ENCODE measurements around the gene GPATCH2L. TPM values are rescaled to one million over a fixed set of nuclear protein-coding genes. Genes with fewer than 3 reads are reported as not detected.

The GPATCH2L gene
- polyA plus RNA-seq, 4 donors, result 3.4 to 23.7 (median 5.5) TPM

DNA sequence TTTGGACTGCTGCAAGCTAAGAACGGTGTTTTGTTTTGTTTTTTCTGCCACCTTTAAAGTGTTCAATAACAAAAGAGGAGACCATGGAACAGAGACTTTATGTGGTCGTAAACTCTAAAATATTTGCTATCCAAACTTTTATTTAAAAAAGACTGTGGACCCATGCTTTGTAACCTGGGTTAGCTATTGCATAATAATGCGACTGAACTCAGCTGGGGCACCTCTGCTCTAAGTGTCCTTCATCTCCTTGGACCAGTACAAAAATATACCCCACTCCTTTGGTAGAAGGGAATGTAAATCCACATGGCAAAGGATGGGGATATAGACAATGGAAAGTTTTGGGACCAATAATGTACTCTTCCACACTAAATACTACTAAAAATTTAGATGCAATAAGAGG is 65.5 kb downstream of the GPATCH2L start:
- Histone ChIP-seq H3K36me3 (ENCODE audit: control insufficient read depth in 3 of 3, insufficient read depth in 2 of 3, low read depth in 1 of 3, low read length in 3 of 3) (no peaks in the 10 kb centered on the region), H3K27ac (ENCODE audit: low read depth in 1 of 3, low read length in 2 of 3) (no peak overlapping the region), H3K9me3 (ENCODE audit: control insufficient read depth in 2 of 2, insufficient read depth in 1 of 2, low read depth in 1 of 2, low read length in 1 of 2) (no peaks in the 10 kb centered on the region), H3K27me3 (ENCODE audit: control insufficient read depth in 3 of 3, insufficient read depth in 3 of 3, low read length in 3 of 3) (no peaks in the 10 kb centered on the region), H3K4me1 (ENCODE audit: control insufficient read depth in 3 of 3, insufficient read depth in 2 of 3, low read depth in 1 of 3, low read length in 2 of 3) (no peaks in the 10 kb centered on the region), H3K4me3 (ENCODE audit: low read depth in 1 of 3, low read length in 3 of 3) (no peak overlapping the region)
- DNase-seq (no peak), FAIRE-seq (no peak)
- 95 to 99% (median 95%) methylated on average over 3 of the region's 3 CpGs for WGBS, 3 donors

- H3K27ac ChIP-seq (ENCODE audit: low read depth in 1 of 3, low read length in 2 of 3), result no peak overlapping the region
- FAIRE-seq, result no peak
- H3K27me3 ChIP-seq (ENCODE audit: control insufficient read depth in 3 of 3, insufficient read depth in 3 of 3, low read length in 3 of 3), result no peaks in the 10 kb centered on the region
- DNase-seq, result no peak
- no peaks in the 10 kb centered on the region for H3K9me3 ChIP-seq (ENCODE audit: control insufficient read depth in 2 of 2, insufficient read depth in 1 of 2, low read depth in 1 of 2, low read length in 1 of 2)
- no peaks in the 10 kb centered on the region for H3K36me3 ChIP-seq (ENCODE audit: control insufficient read depth in 3 of 3, insufficient read depth in 2 of 3, low read depth in 1 of 3, low read length in 3 of 3)
- H3K4me3 ChIP-seq (ENCODE audit: low read depth in 1 of 3, low read length in 3 of 3), result no peak overlapping the region
- H3K4me1 ChIP-seq (ENCODE audit: control insufficient read depth in 3 of 3, insufficient read depth in 2 of 3, low read depth in 1 of 3, low read length in 2 of 3), result no peaks in the 10 kb centered on the region
- WGBS, 3 donors, result 81 to 91% (median 82%) methylated on average over 2 of the region's 2 CpGs
Observed at GRCh38 chr14:76218662-76219061, 66.9 kb downstream of the GPATCH2L start.

DNA sequence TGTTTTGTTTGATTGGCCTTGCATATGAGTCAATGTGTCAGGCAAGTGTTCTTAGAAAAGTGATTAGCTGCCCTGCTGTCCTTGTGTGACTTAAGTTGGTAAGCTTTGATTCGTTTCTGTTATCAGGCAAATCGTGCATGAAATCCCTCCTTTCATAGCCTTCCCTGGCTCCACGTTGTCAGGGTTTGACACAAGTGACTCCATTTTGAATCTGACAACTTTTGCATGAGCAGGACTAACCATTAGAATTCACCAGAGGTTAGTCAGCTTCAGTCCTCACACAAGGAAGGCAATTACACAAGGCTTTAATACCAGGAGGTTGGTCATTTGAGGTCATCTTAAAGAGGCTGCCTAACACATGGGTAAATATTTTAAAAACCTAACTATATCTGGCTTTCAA is 68.2 kb downstream of the GPATCH2L start:
- Histone ChIP-seq H3K27ac (ENCODE audit: low read depth in 1 of 3, low read length in 2 of 3) (no peak overlapping the region), H3K4me3 (ENCODE audit: low read depth in 1 of 3, low read length in 3 of 3) (no peak overlapping the region), H3K36me3 (ENCODE audit: control insufficient read depth in 3 of 3, insufficient read depth in 2 of 3, low read depth in 1 of 3, low read length in 3 of 3) (no peaks in the 10 kb centered on the region), H3K4me1 (ENCODE audit: control insufficient read depth in 3 of 3, insufficient read depth in 2 of 3, low read depth in 1 of 3, low read length in 2 of 3) (no peaks in the 10 kb centered on the region), H3K9me3 (ENCODE audit: control insufficient read depth in 2 of 2, insufficient read depth in 1 of 2, low read depth in 1 of 2, low read length in 1 of 2) (no peaks in the 10 kb centered on the region), H3K27me3 (ENCODE audit: control insufficient read depth in 3 of 3, insufficient read depth in 3 of 3, low read length in 3 of 3) (no peaks in the 10 kb centered on the region)
- FAIRE-seq, result no peak
- 46 to 72% (median 71%) methylated on average over 3 of the region's 3 CpGs for WGBS, 3 donors
- DNase-seq, result no peak

DNA sequence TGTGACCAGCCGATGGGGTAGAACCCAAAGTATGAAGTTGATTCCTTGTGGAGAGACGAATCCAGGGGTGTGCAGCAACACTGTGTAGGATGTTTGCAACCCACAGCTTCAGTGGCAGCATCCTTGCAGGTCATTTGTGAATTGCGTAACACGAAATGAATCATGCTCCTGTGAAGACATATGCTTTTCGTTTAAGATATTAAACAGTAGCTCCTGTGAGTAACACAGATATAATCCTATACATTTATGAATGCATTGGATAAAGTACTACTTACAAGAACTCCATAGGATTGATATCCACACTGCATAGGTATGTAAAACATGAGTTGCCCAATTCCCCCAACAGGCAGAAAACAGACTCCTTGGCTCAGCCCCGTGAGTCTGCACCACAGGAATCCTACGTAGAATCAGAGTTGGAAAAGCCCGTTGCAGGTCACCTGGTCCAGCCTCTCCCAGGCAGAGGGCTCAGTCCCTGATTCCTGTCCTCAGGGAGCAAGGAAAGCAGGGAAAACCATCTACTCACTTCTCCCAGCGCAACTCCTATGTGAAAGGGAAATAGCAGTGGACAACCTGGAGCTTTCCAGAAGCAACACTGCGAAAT is 75.8 kb downstream of the GPATCH2L start:
- DNase-seq, result no peak
- H3K27ac ChIP-seq (ENCODE audit: low read depth in 1 of 3, low read length in 2 of 3), result no peak overlapping the region
- no peaks in the 10 kb centered on the region for H3K27me3 ChIP-seq (ENCODE audit: control insufficient read depth in 3 of 3, insufficient read depth in 3 of 3, low read length in 3 of 3)
- WGBS, 3 donors, result 74 to 80% (median 75%) methylated on average over 10 of the region's 10 CpGs
- no peak for FAIRE-seq
- H3K9me3 ChIP-seq (ENCODE audit: control insufficient read depth in 2 of 2, insufficient read depth in 1 of 2, low read depth in 1 of 2, low read length in 1 of 2), result no peaks in the 10 kb centered on the region
- no peaks in the 10 kb centered on the region for H3K4me1 ChIP-seq (ENCODE audit: control insufficient read depth in 3 of 3, insufficient read depth in 2 of 3, low read depth in 1 of 3, low read length in 2 of 3)
- no peaks in the 10 kb centered on the region for H3K36me3 ChIP-seq (ENCODE audit: control insufficient read depth in 3 of 3, insufficient read depth in 2 of 3, low read depth in 1 of 3, low read length in 3 of 3)
- H3K4me3 ChIP-seq (ENCODE audit: low read depth in 1 of 3, low read length in 3 of 3), result no peak overlapping the region

GRCh38 chr14:76228138-76228537 is 76.4 kb downstream of the GPATCH2L start:
- Histone ChIP-seq H3K27ac (ENCODE audit: low read depth in 1 of 3, low read length in 2 of 3) (no peak overlapping the region), H3K36me3 (ENCODE audit: control insufficient read depth in 3 of 3, insufficient read depth in 2 of 3, low read depth in 1 of 3, low read length in 3 of 3) (no peaks in the 10 kb centered on the region), H3K4me3 (ENCODE audit: low read depth in 1 of 3, low read length in 3 of 3) (no peak overlapping the region), H3K4me1 (ENCODE audit: control insufficient read depth in 3 of 3, insufficient read depth in 2 of 3, low read depth in 1 of 3, low read length in 2 of 3) (no peaks in the 10 kb centered on the region), H3K27me3 (ENCODE audit: control insufficient read depth in 3 of 3, insufficient read depth in 3 of 3, low read length in 3 of 3) (no peaks in the 10 kb centered on the region), H3K9me3 (ENCODE audit: control insufficient read depth in 2 of 2, insufficient read depth in 1 of 2, low read depth in 1 of 2, low read length in 1 of 2) (no peaks in the 10 kb centered on the region)
- 73 to 87% (median 79%) methylated on average over 10 of the region's 10 CpGs for WGBS, 3 donors
- DNase-seq (no peak), FAIRE-seq (no peak)

DNA sequence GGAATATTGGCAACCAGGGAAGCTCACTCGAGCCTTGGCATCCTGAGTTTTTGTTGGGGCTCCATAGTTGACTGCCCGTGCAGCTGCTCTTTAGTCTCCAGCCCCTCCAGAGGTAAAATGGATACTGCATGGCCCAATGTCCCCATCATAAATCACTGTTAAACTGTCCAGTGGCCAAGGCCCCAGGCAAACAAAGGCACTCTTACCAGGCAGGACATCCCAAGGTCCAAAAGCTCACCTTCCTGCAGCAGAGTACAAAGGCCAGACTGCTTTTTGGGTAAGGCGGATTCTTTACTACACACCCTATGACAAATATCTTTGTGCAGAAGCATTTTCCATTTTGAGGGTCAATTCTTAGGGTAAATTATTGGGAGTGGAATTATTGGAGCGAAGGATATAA is 81.1 kb downstream of the GPATCH2L start:
- Histone ChIP-seq H3K4me3 (ENCODE audit: low read depth in 1 of 3, low read length in 3 of 3) (no peak overlapping the region), H3K4me1 (ENCODE audit: control insufficient read depth in 3 of 3, insufficient read depth in 2 of 3, low read depth in 1 of 3, low read length in 2 of 3) (no peaks in the 10 kb centered on the region), H3K27ac (ENCODE audit: low read depth in 1 of 3, low read length in 2 of 3) (no peak overlapping the region), H3K36me3 (ENCODE audit: control insufficient read depth in 3 of 3, insufficient read depth in 2 of 3, low read depth in 1 of 3, low read length in 3 of 3) (no peaks in the 10 kb centered on the region), H3K9me3 (ENCODE audit: control insufficient read depth in 2 of 2, insufficient read depth in 1 of 2, low read depth in 1 of 2, low read length in 1 of 2) (peaks cover 0 to 4% of the 10 kb centered on the region in 2 donors), H3K27me3 (ENCODE audit: control insufficient read depth in 3 of 3, insufficient read depth in 3 of 3, low read length in 3 of 3) (no peaks in the 10 kb centered on the region)
- DNase-seq (no peak), FAIRE-seq (no peak)
- 61 to 68% (median 66%) methylated on average over 4 of the region's 4 CpGs for WGBS, 3 donors

- H3K4me1 ChIP-seq (ENCODE audit: control insufficient read depth in 3 of 3, insufficient read depth in 2 of 3, low read depth in 1 of 3, low read length in 2 of 3), result no peaks in the 10 kb centered on the region
- WGBS, 3 donors, result 83 to 94% (median 92%) methylated on average over 2 of the region's 2 CpGs
- FAIRE-seq (no peak), DNase-seq (no peak)
- peaks cover 0 to 4% of the 10 kb centered on the region in 2 donors for H3K9me3 ChIP-seq (ENCODE audit: control insufficient read depth in 2 of 2, insufficient read depth in 1 of 2, low read depth in 1 of 2, low read length in 1 of 2)
- H3K27ac ChIP-seq (ENCODE audit: low read depth in 1 of 3, low read length in 2 of 3), result no peak overlapping the region
- no peak overlapping the region for H3K4me3 ChIP-seq (ENCODE audit: low read depth in 1 of 3, low read length in 3 of 3)
- no peaks in the 10 kb centered on the region for H3K27me3 ChIP-seq (ENCODE audit: control insufficient read depth in 3 of 3, insufficient read depth in 3 of 3, low read length in 3 of 3)
- no peaks in the 10 kb centered on the region for H3K36me3 ChIP-seq (ENCODE audit: control insufficient read depth in 3 of 3, insufficient read depth in 2 of 3, low read depth in 1 of 3, low read length in 3 of 3)
Observed at GRCh38 chr14:76235628-76236027, 83.9 kb downstream of the GPATCH2L start.

DNA sequence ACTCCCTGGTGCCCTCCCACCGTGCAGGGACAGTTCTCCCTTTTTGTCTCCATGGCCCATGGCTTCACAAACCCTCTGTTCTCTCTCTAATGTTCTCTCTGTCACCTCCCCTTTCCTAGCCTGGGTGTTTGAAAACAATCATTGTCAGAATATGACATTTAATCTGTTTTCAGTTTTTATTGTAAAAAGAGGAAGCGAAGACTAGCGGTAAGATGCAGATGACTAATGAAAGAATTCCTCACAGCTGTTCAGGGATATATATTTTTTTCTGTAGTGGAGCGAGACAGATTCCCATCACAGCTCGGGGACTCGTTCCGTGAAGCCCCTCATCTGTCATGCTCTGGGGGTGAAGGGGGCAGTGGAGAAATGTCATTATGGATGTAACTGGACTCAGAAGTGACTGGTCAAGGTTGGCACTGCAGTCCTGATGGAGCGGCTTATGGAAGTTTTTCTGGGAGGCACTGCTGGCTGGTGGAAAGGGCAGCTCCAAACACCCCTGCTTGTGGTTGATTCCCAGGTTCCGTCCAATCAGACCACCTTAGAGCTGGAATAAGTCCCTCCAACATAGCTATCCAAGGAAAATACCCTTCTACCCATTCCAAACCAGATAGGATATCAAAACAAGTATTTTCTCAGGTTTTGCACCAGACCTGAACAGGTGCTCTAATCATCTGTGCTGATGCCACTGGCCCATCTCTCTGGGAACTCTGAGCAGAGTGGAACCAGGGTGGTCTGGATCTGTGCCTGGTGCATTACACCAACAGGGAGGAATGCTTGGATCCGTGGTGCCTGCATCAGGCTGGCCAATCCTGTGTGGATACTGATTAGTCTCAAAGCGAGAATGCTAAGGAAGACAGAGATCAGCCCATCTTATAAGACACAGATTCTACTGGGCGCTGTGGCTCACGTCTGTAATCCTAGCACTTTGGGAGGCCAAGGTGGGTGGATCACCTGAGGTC is 84.7 kb downstream of the GPATCH2L start:
- Histone ChIP-seq H3K27ac (ENCODE audit: low read depth in 1 of 3, low read length in 2 of 3) (no peak overlapping the region), H3K4me3 (ENCODE audit: low read depth in 1 of 3, low read length in 3 of 3) (no peak overlapping the region), H3K9me3 (ENCODE audit: control insufficient read depth in 2 of 2, insufficient read depth in 1 of 2, low read depth in 1 of 2, low read length in 1 of 2) (peaks cover 0 to 4% of the 10 kb centered on the region in 2 donors), H3K27me3 (ENCODE audit: control insufficient read depth in 3 of 3, insufficient read depth in 3 of 3, low read length in 3 of 3) (no peaks in the 10 kb centered on the region), H3K36me3 (ENCODE audit: control insufficient read depth in 3 of 3, insufficient read depth in 2 of 3, low read depth in 1 of 3, low read length in 3 of 3) (no peaks in the 10 kb centered on the region), H3K4me1 (ENCODE audit: control insufficient read depth in 3 of 3, insufficient read depth in 2 of 3, low read depth in 1 of 3, low read length in 2 of 3) (no peaks in the 10 kb centered on the region)
- 76 to 86% (median 84%) methylated on average over 13 of the region's 13 CpGs for WGBS, 3 donors
- DNase-seq, result no peak
- FAIRE-seq, result no peak

Data from small intestine (tissue), 7 donors.